ENCODE measurements around the gene SERPIND1.

SERPIND1 gene

GRCh38 chr22:20776624-20777405 is 2.9 kb downstream of the SERPIND1 start:
- no peak for DNase-seq

GRCh38 chr22:20777420-20778177 is 3.7 kb downstream of the SERPIND1 start:
- DNase-seq, result no peak

- DNase-seq, result no peak
Observed at GRCh38 chr22:20779014-20779817, 5.3 kb downstream of the SERPIND1 start.

- no peak for DNase-seq
Observed at GRCh38 chr22:20779818-20780158, 5.9 kb downstream of the SERPIND1 start.

GRCh38 chr22:20781272-20781990 is 7.5 kb downstream of the SERPIND1 start:
- DNase-seq, result peak; percentile 69

- no peak for DNase-seq
Observed at GRCh38 chr22:20782083-20782482, 8.2 kb downstream of the SERPIND1 start.

GRCh38 chr22:20782596-20783299 is 8.8 kb downstream of the SERPIND1 start:
- DNase-seq, result no peak

- DNase-seq, result no peak
Observed at GRCh38 chr22:20783300-20783673, 9.4 kb downstream of the SERPIND1 start.

GRCh38 chr22:20783844-20784723 is 10.2 kb downstream of the SERPIND1 start:
- peak; percentile 33 for DNase-seq

GRCh38 chr22:20785415-20785814 is 11.5 kb downstream of the SERPIND1 start:
- DNase-seq, result no peak

- DNase-seq, result no peak
Observed at GRCh38 chr22:20786048-20786447, 12.1 kb downstream of the SERPIND1 start.

- no peak for DNase-seq
Observed at GRCh38 chr22:20786536-20786979, 12.6 kb downstream of the SERPIND1 start.

GRCh38 chr22:20787223-20787622 is 13.3 kb downstream of the SERPIND1 start:
- no peak for DNase-seq

- no peak for DNase-seq
Observed at GRCh38 chr22:20787746-20788626, 14.1 kb downstream of the SERPIND1 start.

- no peak for DNase-seq
Observed at GRCh38 chr22:20788627-20789344, 14.9 kb downstream of the SERPIND1 start.

- DNase-seq, result no peak
Observed at GRCh38 chr22:20792221-20792965, 18.5 kb downstream of the SERPIND1 start.

GRCh38 chr22:20792966-20793728 is 19.2 kb downstream of the SERPIND1 start:
- no peak for DNase-seq

Measured in stimulated activated CD4-positive, alpha-beta T cell treated with anti-CD3 and anti-CD28 coated beads, Interleukin-1b, Interleukin-23, amount 100 ng/mL, for 48 hours (primary cell).